Measurements from ENCODE around the gene CNTRL.

CNTRL gene

DNA sequence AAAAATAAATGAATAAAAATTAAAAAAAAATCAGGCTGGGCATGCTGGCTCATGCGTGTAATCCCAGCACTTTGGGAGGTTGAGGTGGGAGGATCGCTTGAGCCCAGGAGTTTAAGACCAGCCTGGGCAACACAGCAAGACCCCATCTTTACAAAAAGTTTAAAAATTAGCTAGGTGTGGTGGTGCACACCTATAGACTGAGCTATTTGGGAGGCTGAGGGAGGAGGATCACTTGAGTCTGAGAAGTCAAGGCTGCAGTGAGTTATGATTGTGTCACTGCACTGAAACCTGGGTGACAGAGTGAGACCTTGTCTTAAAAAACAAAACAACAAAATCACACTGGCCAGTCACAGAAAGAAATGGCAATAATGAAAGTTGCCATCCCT lies 3.4 kb upstream of the CNTRL start:
- no peak for DNase-seq (ENCODE audit: extremely low read depth, low read depth)
- peak overlapping the region; percentile 35 for H3K4me3 ChIP-seq (replicated peaks; ENCODE audit: low read depth, low read length)
- TF ChIP-seq, protein P1, sequence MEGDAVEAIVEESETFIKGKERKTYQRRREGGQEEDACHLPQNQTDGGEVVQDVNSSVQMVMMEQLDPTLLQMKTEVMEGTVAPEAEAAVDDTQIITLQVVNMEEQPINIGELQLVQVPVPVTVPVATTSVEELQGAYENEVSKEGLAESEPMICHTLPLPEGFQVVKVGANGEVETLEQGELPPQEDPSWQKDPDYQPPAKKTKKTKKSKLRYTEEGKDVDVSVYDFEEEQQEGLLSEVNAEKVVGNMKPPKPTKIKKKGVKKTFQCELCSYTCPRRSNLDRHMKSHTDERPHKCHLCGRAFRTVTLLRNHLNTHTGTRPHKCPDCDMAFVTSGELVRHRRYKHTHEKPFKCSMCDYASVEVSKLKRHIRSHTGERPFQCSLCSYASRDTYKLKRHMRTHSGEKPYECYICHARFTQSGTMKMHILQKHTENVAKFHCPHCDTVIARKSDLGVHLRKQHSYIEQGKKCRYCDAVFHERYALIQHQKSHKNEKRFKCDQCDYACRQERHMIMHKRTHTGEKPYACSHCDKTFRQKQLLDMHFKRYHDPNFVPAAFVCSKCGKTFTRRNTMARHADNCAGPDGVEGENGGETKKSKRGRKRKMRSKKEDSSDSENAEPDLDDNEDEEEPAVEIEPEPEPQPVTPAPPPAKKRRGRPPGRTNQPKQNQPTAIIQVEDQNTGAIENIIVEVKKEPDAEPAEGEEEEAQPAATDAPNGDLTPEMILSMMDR (IDR thresholded peaks at IDR 0.05; ENCODE audit: low read depth, low read length, missing control alignments): no peak

GRCh38 chr9:121071756-121072421 lies 2.9 kb upstream of the CNTRL start:
- TF ChIP-seq, protein P1 (IDR thresholded peaks at IDR 0.05; ENCODE audit: low read depth, low read length, missing control alignments): peak; percentile 12
- peak; percentile 9 for DNase-seq (ENCODE audit: extremely low read depth, low read depth)
- H3K4me3 ChIP-seq (replicated peaks; ENCODE audit: low read depth, low read length): peak overlapping the region; percentile 35

GRCh38 chr9:121073038-121073437 lies 1.7 kb upstream of the CNTRL start:
- TF ChIP-seq, protein P1 (IDR thresholded peaks at IDR 0.05; ENCODE audit: low read depth, low read length, missing control alignments): no peak
- DNase-seq (ENCODE audit: extremely low read depth, low read depth): peak; percentile 66
- H3K4me3 ChIP-seq (replicated peaks; ENCODE audit: low read depth, low read length): 0 out of 2 replicates have a peak overlapping the region, but pooled peaks have one; percentile 10

DNA sequence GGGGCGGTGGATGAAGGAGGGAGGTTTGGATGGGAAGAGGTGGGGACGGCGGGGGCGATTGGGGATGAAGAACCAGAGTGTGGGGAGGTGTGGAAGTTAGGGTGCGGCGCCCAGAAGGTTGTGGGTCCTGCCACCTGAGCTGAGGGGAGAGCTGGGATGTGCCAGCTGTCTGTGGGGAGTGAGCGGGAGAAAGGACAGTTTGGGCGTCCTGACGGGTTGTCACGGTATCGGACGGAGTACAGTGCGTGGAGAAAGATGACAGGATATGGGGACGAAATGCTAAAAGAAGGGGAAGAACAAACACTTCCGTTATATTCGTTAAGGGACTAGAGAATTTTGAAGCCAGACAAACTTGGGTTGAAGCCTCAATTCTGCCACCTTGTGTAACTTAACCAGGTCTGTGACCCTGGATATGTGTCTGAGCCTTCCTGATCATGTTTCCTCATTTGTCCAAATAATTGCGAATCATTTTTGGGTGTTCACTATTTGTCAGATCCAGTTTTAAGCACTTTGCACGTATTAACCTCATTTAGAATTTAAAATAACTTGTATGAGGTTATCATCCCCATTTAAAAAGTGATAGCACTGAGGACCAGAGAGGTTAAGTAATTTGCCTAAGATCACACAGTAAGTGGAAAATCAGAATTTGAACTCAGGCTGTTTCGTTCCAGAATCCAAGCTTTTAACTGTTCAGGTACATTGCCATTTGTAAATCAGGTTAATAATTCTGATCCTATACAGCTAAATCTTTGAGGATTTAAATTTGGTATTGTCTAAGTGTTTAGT lies 689 bp downstream of the CNTRL start:
- peak; percentile 15 for DNase-seq (ENCODE audit: extremely low read depth, low read depth)
- TF ChIP-seq, protein P1 (IDR thresholded peaks at IDR 0.05; ENCODE audit: low read depth, low read length, missing control alignments): no peak
- H3K4me3 ChIP-seq (replicated peaks; ENCODE audit: low read depth, low read length): peak overlapping the region; percentile 78

GRCh38 chr9:121082075-121082474 lies 7.3 kb downstream of the CNTRL start:
- TF ChIP-seq, protein P1 (IDR thresholded peaks at IDR 0.05; ENCODE audit: low read depth, low read length, missing control alignments): no peak
- no peak for DNase-seq (ENCODE audit: extremely low read depth, low read depth)

DNA sequence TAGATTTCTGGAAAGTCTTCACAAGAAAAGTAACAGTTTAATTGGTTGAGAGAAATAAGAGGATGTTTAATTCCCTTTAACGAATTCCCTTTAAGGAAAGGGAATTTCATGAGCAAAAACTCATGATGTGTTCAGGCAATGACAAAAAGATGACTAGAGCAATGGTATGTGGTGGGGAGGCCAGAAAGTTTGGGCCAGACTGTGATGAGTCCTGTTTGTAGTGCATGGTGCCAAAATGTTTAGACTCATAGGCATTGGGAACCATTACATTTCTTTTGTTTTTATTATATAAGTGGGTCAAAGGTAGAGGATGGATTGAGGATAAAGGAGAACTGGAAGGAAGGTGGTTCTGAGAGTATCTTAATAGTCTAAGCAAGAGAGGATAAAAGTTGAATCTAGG lies 10.9 kb downstream of the CNTRL start:
- DNase-seq (ENCODE audit: extremely low read depth, low read depth): no peak
- TF ChIP-seq, protein P1 (IDR thresholded peaks at IDR 0.05; ENCODE audit: low read depth, low read length, missing control alignments): no peak
- H3K4me3 ChIP-seq (replicated peaks; ENCODE audit: low read depth, low read length): no peak overlapping the region

More at GRCh38 chr9:121082075-121082474, 7.3 kb downstream of the CNTRL start:
- H3K4me3 ChIP-seq (replicated peaks; ENCODE audit: low read depth, low read length): no peak overlapping the region
